HCT116 (cell line): ENCODE measurements around the gene LYSMD2.

Experiments
- CTCF ChIP-seq, 3 experiments: fragments of 200-600 bp in 1 of 3; sonication (generic) in 1 of 3; IDR thresholded peaks in 2 of 3; conservative IDR thresholded peaks in 1 of 3; 2 replicates each; pipeline ENCODE4 v1.5.1; 2012 to 2017; ENCODE audit warnings: low read depth in 2 of 3, low read length in 2 of 3, antibody characterized with exemption in 1 of 3, borderline replicate concordance in 1 of 3, control low read depth in 1 of 3, mild to moderate bottlenecking in 1 of 3, mixed read lengths in 1 of 3, mixed run types in 1 of 3, moderate library complexity in 1 of 3; ENCODE audit not compliant: insufficient read depth in 1 of 3
- EGR1 ChIP-seq: IDR thresholded peaks from 2 replicates; pipeline ENCODE4 v1.6.1; 2012; ENCODE audit warnings: low read depth
- EZH2 ChIP-seq: fragments of 200-600 bp; sonication (generic); IDR thresholded peaks from 2 replicates; pipeline ENCODE4 v1.6.1; 2017; ENCODE audit warnings: antibody characterized with exemption, mixed run types
- EZH2phosphoT487 ChIP-seq: fragments of 200-600 bp; IDR thresholded peaks from 2 replicates; pipeline ENCODE4 v1.6.1; 2018; ENCODE audit warnings: antibody characterized with exemption, borderline replicate concordance
- POLR2A ChIP-seq: IDR thresholded peaks from 2 replicates; pipeline ENCODE4 v1.7.0; 2011; ENCODE audit warnings: borderline replicate concordance; ENCODE audit not compliant: insufficient read depth, insufficient read length; ENCODE audit errors: extremely low read depth
- POLR2AphosphoS5 ChIP-seq: IDR thresholded peaks from 2 replicates; pipeline ENCODE4 v1.6.1; 2011; ENCODE audit warnings: mild to moderate bottlenecking, low read depth, low read length, moderate library complexity
- SP1 ChIP-seq: IDR thresholded peaks from 2 replicates; pipeline ENCODE4 v1.6.1; 2012; ENCODE audit warnings: low read depth
- YY1 ChIP-seq: IDR thresholded peaks from 2 replicates; pipeline ENCODE4 v1.6.1; 2011; ENCODE audit warnings: low read length, low read depth, moderate library complexity, mild to moderate bottlenecking; ENCODE audit not compliant: insufficient replicate concordance; ENCODE audit errors: extremely low read depth
- ZBTB33 ChIP-seq: IDR thresholded peaks from 2 replicates; pipeline ENCODE4 v1.6.1; 2011; ENCODE audit warnings: mild to moderate bottlenecking, low read length, moderate library complexity; ENCODE audit not compliant: insufficient replicate concordance; ENCODE audit errors: extremely low read depth
- TF ChIP-seq, protein P1 (sequence below): IDR thresholded peaks from 2 replicates; pipeline ENCODE4 v1.6.1; 2012
- TF ChIP-seq, protein P2 (sequence below): IDR thresholded peaks from 2 replicates; pipeline ENCODE4 v1.6.1; 2012; ENCODE audit warnings: low read depth

- TF ChIP-seq EZH2phosphoT487 (no peak), CTCF (IDR thresholded peaks at IDR 0.05 in 2 of 3, conservative IDR thresholded peaks at IDR 0.05 in 1 of 3; ENCODE audit: borderline replicate concordance in 1 of 3, insufficient read depth in 1 of 3, low read depth in 2 of 3, low read length in 2 of 3) (no peak), EZH2 (no peak), POLR2A (no peak), POLR2AphosphoS5 (no peak), SP1 (no peak), ZBTB33 (no peak), YY1 (no peak), EGR1 (no peak)
- TF ChIP-seq, protein P1, sequence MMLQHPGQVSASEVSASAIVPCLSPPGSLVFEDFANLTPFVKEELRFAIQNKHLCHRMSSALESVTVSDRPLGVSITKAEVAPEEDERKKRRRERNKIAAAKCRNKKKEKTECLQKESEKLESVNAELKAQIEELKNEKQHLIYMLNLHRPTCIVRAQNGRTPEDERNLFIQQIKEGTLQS: no peak
- TF ChIP-seq, protein P2, sequence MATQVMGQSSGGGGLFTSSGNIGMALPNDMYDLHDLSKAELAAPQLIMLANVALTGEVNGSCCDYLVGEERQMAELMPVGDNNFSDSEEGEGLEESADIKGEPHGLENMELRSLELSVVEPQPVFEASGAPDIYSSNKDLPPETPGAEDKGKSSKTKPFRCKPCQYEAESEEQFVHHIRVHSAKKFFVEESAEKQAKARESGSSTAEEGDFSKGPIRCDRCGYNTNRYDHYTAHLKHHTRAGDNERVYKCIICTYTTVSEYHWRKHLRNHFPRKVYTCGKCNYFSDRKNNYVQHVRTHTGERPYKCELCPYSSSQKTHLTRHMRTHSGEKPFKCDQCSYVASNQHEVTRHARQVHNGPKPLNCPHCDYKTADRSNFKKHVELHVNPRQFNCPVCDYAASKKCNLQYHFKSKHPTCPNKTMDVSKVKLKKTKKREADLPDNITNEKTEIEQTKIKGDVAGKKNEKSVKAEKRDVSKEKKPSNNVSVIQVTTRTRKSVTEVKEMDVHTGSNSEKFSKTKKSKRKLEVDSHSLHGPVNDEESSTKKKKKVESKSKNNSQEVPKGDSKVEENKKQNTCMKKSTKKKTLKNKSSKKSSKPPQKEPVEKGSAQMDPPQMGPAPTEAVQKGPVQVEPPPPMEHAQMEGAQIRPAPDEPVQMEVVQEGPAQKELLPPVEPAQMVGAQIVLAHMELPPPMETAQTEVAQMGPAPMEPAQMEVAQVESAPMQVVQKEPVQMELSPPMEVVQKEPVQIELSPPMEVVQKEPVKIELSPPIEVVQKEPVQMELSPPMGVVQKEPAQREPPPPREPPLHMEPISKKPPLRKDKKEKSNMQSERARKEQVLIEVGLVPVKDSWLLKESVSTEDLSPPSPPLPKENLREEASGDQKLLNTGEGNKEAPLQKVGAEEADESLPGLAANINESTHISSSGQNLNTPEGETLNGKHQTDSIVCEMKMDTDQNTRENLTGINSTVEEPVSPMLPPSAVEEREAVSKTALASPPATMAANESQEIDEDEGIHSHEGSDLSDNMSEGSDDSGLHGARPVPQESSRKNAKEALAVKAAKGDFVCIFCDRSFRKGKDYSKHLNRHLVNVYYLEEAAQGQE: no peak
Measured at GRCh38 chr15:51751697-51752683, 14.5 kb upstream of the LYSMD2 start.
